ENCODE measurements around the gene CCNA2. TPM values are rescaled to one million over a fixed set of nuclear protein-coding genes. Genes with fewer than 3 reads are reported as not detected.

The CCNA2 gene
- total and polyA plus RNA-seq, 7 experiments from 2014 or later, result 0.06 to 63.7 (median 0.56) TPM

DNA sequence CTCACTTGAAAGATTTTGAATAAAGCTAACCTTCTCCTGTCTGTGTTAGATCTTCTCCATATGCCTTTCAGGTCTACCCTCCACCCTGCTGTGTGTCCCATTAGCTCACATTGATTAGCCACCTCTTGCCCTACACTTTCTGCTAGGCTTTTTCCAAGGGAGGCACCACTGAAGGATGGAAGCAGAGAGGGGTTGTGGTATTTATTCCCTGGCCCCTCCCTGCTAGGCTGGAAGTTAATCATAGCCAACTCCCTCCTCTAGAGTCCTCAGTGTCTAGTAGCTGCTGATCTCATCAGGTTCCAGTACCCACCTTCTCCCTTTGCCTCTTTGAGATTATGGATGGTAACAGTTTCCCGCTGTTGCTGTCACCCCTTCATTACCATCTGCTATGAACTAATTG lies 49.8 kb downstream of the CCNA2 start:
- H3K27me3 Mint-ChIP-seq, result peaks cover 11 to 65% (median 16%) of the 10 kb centered on the region in 5 donors
- H3K27ac Mint-ChIP-seq, result no peak overlapping the region

DNA sequence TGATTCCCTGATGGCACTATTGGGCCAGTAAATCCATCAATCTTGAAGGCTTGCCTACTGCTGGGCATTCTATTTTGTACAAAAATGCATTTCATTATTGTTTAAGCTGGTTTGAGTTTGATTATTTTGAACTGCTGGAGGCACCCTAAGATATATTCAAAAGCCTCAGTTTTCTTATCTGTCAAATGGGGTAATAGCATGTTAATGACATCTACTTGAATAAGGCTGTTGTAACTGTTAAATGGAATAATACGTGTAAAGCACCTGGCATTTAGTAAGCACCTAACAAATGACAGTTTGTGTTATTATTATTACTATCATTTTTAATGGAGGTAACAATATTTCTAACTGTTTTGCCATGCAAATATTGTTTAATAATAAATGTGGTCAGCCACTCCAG lies 51.8 kb downstream of the CCNA2 start:
- Mint-ChIP-seq H3K9me3 (no peaks in the 10 kb centered on the region), H3K27me3 (peaks cover 20 to 66% (median 27%) of the 10 kb centered on the region in 5 donors), H3K4me3 (no peak overlapping the region), H3K36me3 (no peaks in the 10 kb centered on the region), H3K27ac (no peak overlapping the region), H3K4me1 (no peaks in the 10 kb centered on the region)
- Histone ChIP-seq H3K27me3 (ENCODE audit: control insufficient read depth in 2 of 2, insufficient read depth in 2 of 2, low read length in 2 of 2) (no peaks in the 10 kb centered on the region), H3K9me3 (ENCODE audit: control insufficient read depth in 2 of 3, low read length in 3 of 3) (no peaks in the 10 kb centered on the region), H3K4me1 (ENCODE audit: control insufficient read depth in 2 of 2, insufficient read depth in 2 of 2, low read length in 2 of 2) (peaks cover 0 to under 1% of the 10 kb centered on the region in 2 donors), H3K36me3 (ENCODE audit: control insufficient read depth in 2 of 3, insufficient read depth in 3 of 3, low read length in 3 of 3) (no peaks in the 10 kb centered on the region), H3K27ac (ENCODE audit: low read depth, low read length) (no peak overlapping the region), H3K4me3 (ENCODE audit: low read length) (no peak overlapping the region)
- intact Hi-C loops (cut with micrococcal nuclease), result no loop called here
- DNase-seq (no peak), ATAC-seq (no peak)
- ChIA-PET CTCF (no interaction called here), POLR2A (interaction anchor here (0.7 kb wide), 1 partner anchor 565 kb away, joined by 3 read pairs; no protein-coding TSS in a partner anchor)

More for the DNA sequence above, 49.8 kb downstream of the CCNA2 start:
- H3K4me3 Mint-ChIP-seq, result no peak overlapping the region
- no peak overlapping the region for H3K27ac ChIP-seq (ENCODE audit: low read depth, low read length)
- DNase-seq, result no peak
- no peaks in the 10 kb centered on the region for H3K27me3 ChIP-seq (ENCODE audit: control insufficient read depth in 2 of 2, insufficient read depth in 2 of 2, low read length in 2 of 2)
- H3K36me3 ChIP-seq (ENCODE audit: control insufficient read depth in 2 of 3, insufficient read depth in 3 of 3, low read length in 3 of 3), result no peaks in the 10 kb centered on the region
- H3K4me1 ChIP-seq (ENCODE audit: control insufficient read depth in 2 of 2, insufficient read depth in 2 of 2, low read length in 2 of 2), result peaks cover 0 to 11% of the 10 kb centered on the region in 2 donors
- CTCF ChIA-PET, result no interaction called here
- H3K36me3 Mint-ChIP-seq, result no peaks in the 10 kb centered on the region
- no peak overlapping the region for H3K4me3 ChIP-seq (ENCODE audit: low read length)
- H3K9me3 Mint-ChIP-seq, result no peaks in the 10 kb centered on the region
- ATAC-seq, result no peak
- no peaks in the 10 kb centered on the region for H3K9me3 ChIP-seq (ENCODE audit: control insufficient read depth in 2 of 3, low read length in 3 of 3)
- H3K4me1 Mint-ChIP-seq, result no peaks in the 10 kb centered on the region
- intact Hi-C loops (cut with micrococcal nuclease), result no loop called here
- POLR2A ChIA-PET, result no interaction called here

DNA sequence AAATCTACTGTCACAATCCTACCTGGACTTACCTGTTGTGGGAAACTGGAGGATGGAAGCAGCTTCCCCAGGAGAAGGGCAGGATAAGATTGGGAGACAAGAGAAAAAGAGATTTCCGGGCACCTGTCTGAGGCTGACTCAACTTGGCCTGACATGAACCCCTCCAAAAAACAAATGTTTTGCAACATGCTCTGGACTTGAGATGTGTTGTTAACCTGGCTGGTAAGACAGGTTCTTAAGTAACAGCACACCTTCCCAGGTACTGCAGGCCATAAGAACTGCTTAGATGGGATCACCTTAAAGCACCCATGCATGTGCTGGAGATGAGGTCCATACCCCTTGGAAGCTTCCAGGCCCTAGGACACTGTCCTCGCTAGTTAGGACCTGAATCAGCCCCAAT lies 54.3 kb downstream of the CCNA2 start:
- no peaks in the 10 kb centered on the region for H3K9me3 Mint-ChIP-seq
- H3K4me1 Mint-ChIP-seq, result peaks cover 5 to 8% (median 7%) of the 10 kb centered on the region in 7 donors
- no peak for ATAC-seq
- H3K27me3 Mint-ChIP-seq, result peaks cover 31 to 80% (median 43%) of the 10 kb centered on the region in 5 donors
- no peak overlapping the region for H3K27ac ChIP-seq (ENCODE audit: low read depth, low read length)
- no peaks in the 10 kb centered on the region for H3K36me3 ChIP-seq (ENCODE audit: control insufficient read depth in 2 of 3, insufficient read depth in 3 of 3, low read length in 3 of 3)
- no peak overlapping the region for H3K4me3 Mint-ChIP-seq
- H3K36me3 Mint-ChIP-seq, result no peaks in the 10 kb centered on the region
- no peaks in the 10 kb centered on the region for H3K9me3 ChIP-seq (ENCODE audit: control insufficient read depth in 2 of 3, low read length in 3 of 3)
- H3K27me3 ChIP-seq (ENCODE audit: control insufficient read depth in 2 of 2, insufficient read depth in 2 of 2, low read length in 2 of 2), result no peaks in the 10 kb centered on the region
- ChIA-PET CTCF (no interaction called here), POLR2A (no interaction called here)
- DNase-seq, result no peak
- H3K27ac Mint-ChIP-seq, result no peak overlapping the region
- intact Hi-C loops (cut with micrococcal nuclease), result no loop called here
- no peaks in the 10 kb centered on the region for H3K4me1 ChIP-seq (ENCODE audit: control insufficient read depth in 2 of 2, insufficient read depth in 2 of 2, low read length in 2 of 2)
- no peak overlapping the region for H3K4me3 ChIP-seq (ENCODE audit: low read length)

DNA sequence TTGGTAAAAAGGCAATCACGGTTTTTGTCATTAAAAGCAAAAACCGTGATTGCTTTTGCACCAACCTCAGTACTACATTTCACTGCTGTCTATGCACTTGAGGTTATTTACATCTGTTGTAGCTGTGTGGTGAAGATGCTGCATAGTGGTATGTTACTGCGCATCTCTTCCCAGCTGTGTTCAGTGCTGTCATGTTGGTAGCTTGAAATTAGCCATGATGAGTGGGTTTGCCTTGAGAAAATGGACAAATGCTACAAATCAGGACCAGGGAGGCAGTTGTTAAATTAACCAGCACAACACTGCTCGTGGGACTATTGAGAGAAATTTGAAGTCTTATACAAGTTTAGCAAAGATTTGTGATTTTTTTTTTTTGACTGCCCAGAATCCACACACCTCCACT lies 56.5 kb downstream of the CCNA2 start:
- Mint-ChIP-seq H3K36me3 (peaks cover 0 to 3% (median 0%) of the 10 kb centered on the region in 5 donors), H3K4me1 (peaks cover 5 to 15% (median 10%) of the 10 kb centered on the region in 7 donors), H3K4me3 (no peak overlapping the region), H3K9me3 (no peaks in the 10 kb centered on the region), H3K27ac (no peak overlapping the region), H3K27me3 (peaks cover 52 to 85% (median 61%) of the 10 kb centered on the region in 5 donors)
- DNase-seq (no peak), ATAC-seq (no peak)
- Histone ChIP-seq H3K36me3 (ENCODE audit: control insufficient read depth in 2 of 3, insufficient read depth in 3 of 3, low read length in 3 of 3) (no peaks in the 10 kb centered on the region), H3K27me3 (ENCODE audit: control insufficient read depth in 2 of 2, insufficient read depth in 2 of 2, low read length in 2 of 2) (no peaks in the 10 kb centered on the region), H3K27ac (ENCODE audit: low read depth, low read length) (no peak overlapping the region), H3K4me3 (ENCODE audit: low read length) (no peak overlapping the region), H3K9me3 (ENCODE audit: control insufficient read depth in 2 of 3, low read length in 3 of 3) (no peaks in the 10 kb centered on the region), H3K4me1 (ENCODE audit: control insufficient read depth in 2 of 2, insufficient read depth in 2 of 2, low read length in 2 of 2) (no peaks in the 10 kb centered on the region)
- POLR2A ChIA-PET, result no interaction called here
- intact Hi-C loops (cut with micrococcal nuclease), result no loop called here
- CTCF ChIA-PET, result no interaction called here

Other genes with a start within 250 kb of the CCNA2 start
- 100 to 1,000 TPM in 2 of 5 experiments, 10 to 100 TPM in 3; 25.5 to 180 (median 49.5) TPM for gene ANXA5, start 126.9 kb downstream of the CCNA2 start, total RNA-seq
- gene ANXA5, start 126.9 kb downstream of the CCNA2 start, polyA plus RNA-seq, result 10 to 100 TPM; 46.0 to 91.0 TPM
- gene SMIM43, start 58.7 kb downstream of the CCNA2 start, total RNA-seq, result not detected
- gene SMIM43, start 58.7 kb downstream of the CCNA2 start, polyA plus RNA-seq, result not detected
- 10 to 100 TPM; 37.5 to 55.0 (median 44.2) TPM for gene EXOSC9, start 22.6 kb downstream of the CCNA2 start, total RNA-seq
- 10 to 100 TPM; 36.8 to 42.3 TPM for gene EXOSC9, start 22.6 kb downstream of the CCNA2 start, polyA plus RNA-seq
- 10 to 100 TPM in 2 of 5 experiments, 1 to 10 TPM in 3; 3.7 to 13.1 (median 8.1) TPM for gene BBS7, start 46.6 kb upstream of the CCNA2 start, total RNA-seq
- 1 to 10 TPM; 7.9 to 8.1 TPM for gene BBS7, start 46.6 kb upstream of the CCNA2 start, polyA plus RNA-seq
- gene TRPC3, start 128.2 kb upstream of the CCNA2 start, total RNA-seq, result under 1 TPM in 1 of 5 experiments, not detected in 4; 0.99 TPM
- not detected for gene TRPC3, start 128.2 kb upstream of the CCNA2 start, polyA plus RNA-seq

Data from naive thymus-derived CD4-positive, alpha-beta T cell (primary cell).